Right renal cortex interstitium (tissue), 3 donors: ENCODE measurements around the gene LY6G6D. TPM values are rescaled to one million over a fixed set of nuclear protein-coding genes. Genes with fewer than 3 reads are reported as not detected.
A peak's percentile ranks its signal among the peaks of the same experiment; 100 is the strongest.
"Not testable (repeated sequence)": the region's sequence is repeated elsewhere in the genome, so short reads cannot be mapped to it uniquely, and the experiment has no call there.

ENCODE experiments used
- DNase-seq, 3 donors: peaks; one replicate each; pipeline ENCODE4 v3.0.0-alpha.2; 2013; ENCODE audit warnings: low read depth in 3 of 3, low spot score in 2 of 3
- polyA plus RNA-seq, 3 donors: library from polyadenylated mRNA; unstranded; fragments of 120-200 nt; gene quantifications; one replicate each; pipeline ENCODE4 v1.2.1, GENCODE V29; 2013; ENCODE audit not compliant: insufficient read length in 3 of 3

LY6G6D gene
- polyA plus RNA-seq, 3 donors: 0.34 TPM; not detected in 2

- no peak for DNase-seq
Measured at GRCh38 chr6:31691564-31692108, 23.5 kb upstream of the LY6G6D start.

- no peak for DNase-seq
Measured at GRCh38 chr6:31692353-31692752, 22.8 kb upstream of the LY6G6D start.

GRCh38 chr6:31692886-31693285 lies 22.3 kb upstream of the LY6G6D start:
- no peak for DNase-seq

- no peak for DNase-seq
Measured at GRCh38 chr6:31693535-31693934, 21.6 kb upstream of the LY6G6D start.

GRCh38 chr6:31697555-31697954 lies 17.6 kb upstream of the LY6G6D start:
- DNase-seq: no peak

DNA sequence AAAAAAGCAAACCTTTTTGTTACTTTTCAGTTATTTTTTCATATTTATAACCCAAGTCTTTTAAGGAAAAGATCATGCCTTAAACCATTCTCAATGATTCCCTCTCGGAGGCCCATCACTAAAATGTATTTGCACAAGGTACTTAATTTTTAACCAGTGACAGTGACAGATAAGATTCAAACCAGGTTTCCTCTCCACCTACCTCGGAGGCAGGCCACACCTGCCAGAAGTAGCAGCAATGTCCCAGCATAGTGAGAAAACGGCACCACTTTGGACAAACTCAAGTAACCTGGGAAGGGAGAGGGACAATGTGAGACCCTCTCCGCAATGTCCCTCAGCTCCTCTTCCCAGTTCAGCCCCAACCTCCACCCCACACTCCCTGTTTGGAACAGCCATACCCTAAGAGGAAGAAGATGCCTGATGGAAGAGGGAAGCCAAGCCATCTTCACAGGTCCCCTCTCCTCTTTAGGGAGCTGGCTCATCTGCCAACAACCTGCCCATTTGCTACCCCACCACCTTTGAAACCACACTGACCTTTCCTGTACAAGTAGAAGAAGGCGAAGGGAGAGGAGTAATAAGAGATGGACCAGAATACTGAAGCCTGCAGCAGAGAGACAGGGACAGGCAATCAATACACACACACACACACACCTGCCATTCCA lies 14.3 kb upstream of the LY6G6D start:
- no peak for DNase-seq

GRCh38 chr6:31701666-31702404 lies 13.3 kb upstream of the LY6G6D start:
- DNase-seq: no peak

DNA sequence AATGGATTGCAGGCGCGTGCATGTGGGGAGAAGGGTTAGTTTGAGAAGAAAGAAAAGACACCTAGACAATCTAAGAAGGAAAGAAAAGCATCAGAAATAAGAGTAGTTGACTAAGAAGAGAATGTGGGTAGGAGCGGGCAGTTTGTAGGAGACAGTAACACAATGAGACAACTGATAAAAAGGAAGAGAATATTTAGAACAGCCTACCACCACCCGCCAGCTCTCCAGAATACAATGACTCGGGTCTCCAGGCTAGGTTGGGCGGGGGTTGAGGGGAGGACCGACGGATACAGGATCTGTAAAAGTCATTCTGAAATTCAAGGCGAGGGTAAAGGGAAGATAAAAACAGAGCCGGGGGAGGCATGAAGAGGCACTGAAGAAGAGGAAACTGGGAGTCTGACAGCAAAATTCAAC lies 12.7 kb upstream of the LY6G6D start:
- DNase-seq: no peak

DNA sequence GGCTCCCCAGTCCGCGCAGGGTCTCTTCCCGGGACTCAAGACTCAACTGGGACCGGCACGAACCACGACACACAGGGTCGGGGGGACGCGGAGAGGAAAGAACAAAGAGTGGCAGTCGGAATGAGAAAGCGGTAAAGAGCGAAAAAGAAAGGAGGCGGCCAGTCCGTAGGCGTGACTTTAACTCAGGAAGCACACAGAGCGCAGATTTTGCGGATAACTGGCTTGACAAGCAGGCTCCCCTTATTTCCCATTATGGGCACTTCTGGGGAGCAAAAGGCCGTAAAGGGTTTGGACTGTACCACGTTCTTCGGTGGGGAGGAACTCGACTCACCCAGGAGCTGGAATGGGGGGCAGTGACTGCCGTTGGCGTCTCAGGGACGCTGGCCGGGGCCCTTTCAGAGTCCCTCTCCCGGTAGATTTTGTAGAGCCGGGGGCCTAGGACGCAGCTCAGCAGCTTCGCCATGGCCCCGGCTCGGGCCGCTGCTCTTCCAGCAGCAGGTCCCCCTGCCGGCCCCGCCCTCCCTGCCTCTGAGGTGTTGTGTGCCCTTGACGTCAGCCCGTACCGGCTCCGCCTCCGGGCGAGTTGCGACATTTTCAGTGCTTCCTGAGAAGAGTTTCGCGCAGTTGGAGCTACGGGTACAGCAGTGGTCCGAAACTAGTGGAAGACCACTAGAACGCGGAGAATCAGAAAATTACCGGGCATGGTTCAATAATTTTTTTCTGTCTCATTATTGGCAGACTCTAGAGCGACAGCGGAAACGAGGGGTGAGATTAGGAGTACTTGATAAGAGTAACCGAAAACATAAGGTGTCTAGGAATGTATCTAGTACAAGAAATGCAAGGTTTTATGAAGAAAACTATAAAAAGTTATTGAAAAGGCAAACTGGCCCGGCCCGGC lies 12.1 kb upstream of the LY6G6D start, which contains the start of gene ABHD16A:
Gene ABHD16A (minus strand): TSS at position 506 of the 898 bp plus-strand sequence. CDS start 43 bp downstream, at position 463.
- peak; percentile 94 to 98 (median 97) for DNase-seq

DNA sequence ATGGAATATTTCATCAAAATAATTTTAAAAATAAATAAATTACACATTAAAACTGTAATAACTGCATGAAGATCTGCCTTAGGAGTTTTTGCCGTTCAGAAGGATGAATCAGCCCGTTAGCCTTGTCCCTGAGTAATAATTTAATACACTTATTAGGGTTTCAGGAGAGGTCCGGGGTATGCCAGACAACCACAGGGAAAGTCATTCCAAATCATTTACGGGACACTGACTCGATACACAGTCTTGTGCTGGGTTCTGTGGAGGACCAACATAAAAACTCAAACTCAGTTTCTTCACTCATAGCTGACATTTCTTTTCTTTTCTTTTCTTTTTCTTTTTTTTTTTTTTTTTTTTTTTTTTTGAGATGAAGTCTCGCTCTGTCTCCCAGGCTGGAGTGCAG lies 9.2 kb upstream of the LY6G6D start:
- DNase-seq: no peak

GRCh38 chr6:31706599-31706998 lies 8.5 kb upstream of the LY6G6D start, which contains the start of gene LY6G6F:
Gene LY6G6F (plus strand): TSS chr6:31706866. CDS start chr6:31706907, 41 bp downstream.
- no peak for DNase-seq

GRCh38 chr6:31707701-31708100 lies 7.4 kb upstream of the LY6G6D start:
- no peak for DNase-seq

DNA sequence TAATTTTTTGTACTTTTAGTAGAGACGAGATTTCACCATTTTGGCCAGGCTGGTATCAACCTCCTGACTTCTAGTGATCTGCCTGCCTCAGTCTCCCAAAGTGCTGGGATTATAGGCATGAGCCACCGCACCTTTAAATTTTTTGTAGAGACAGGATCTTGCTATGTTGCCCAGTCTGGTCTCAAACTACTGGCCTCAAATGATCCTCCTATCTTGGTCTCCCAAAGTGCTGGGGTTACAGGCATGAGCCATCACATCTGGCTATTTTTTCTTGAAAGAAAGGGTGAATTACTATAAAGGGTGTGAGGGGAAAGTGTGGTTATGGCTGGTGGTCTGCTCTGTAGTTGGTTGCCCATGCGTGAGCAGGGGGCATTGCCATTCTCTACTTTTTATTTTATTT lies 6.9 kb upstream of the LY6G6D start:
- DNase-seq: no peak

DNA sequence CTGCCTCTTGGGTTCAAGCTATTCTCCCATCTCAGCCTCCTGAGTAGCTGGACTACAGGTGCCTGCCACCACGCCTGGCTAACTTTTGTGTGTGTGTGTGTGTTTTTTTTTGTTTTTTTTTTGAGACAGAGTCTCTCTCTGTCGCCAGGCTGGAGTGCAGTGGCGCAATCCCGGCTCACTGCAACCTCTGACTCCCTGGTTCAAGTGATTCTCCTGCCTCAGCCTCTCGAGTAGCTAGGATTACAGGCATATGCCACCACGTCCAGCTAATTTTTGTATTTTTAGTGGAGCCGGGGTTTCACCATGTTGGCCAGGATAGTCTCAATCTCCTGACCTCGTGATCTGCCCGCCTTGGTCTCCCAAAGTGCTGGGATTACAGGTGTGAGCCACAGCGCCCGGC lies 6.0 kb upstream of the LY6G6D start:
- not testable (repeated sequence) for DNase-seq

GRCh38 chr6:31710523-31711219 lies 4.5 kb upstream of the LY6G6D start:
- no peak for DNase-seq

GRCh38 chr6:31711233-31711632 lies 3.9 kb upstream of the LY6G6D start:
- DNase-seq: no peak

GRCh38 chr6:31712296-31712695 lies 2.9 kb upstream of the LY6G6D start:
- no peak for DNase-seq

DNA sequence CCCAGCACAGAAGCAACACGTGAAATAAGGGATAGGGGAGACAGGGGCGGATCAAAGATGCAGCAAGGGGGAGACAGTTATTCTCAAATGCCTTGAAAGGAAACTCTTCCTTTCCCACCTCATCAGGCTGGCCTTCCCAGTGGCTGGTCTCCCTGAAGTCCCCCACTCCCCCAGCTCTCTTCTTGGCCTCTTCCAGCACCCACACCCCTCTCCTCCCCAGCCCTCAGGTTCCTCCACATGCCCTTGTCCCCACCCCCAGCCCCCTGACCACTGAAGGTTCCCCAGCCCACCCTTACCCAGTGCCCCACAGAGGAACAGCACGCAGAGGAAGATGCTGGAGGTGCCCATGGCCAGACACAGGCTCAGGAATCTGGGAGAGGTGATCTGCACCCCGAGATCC lies 1.7 kb upstream of the LY6G6D start:
- no peak for DNase-seq

- DNase-seq: peak in 1 of 3 donors; percentile 32
Measured at GRCh38 chr6:31713991-31714684, 1.0 kb upstream of the LY6G6D start.
